ENCODE data around the gene TNIK.

DNA sequence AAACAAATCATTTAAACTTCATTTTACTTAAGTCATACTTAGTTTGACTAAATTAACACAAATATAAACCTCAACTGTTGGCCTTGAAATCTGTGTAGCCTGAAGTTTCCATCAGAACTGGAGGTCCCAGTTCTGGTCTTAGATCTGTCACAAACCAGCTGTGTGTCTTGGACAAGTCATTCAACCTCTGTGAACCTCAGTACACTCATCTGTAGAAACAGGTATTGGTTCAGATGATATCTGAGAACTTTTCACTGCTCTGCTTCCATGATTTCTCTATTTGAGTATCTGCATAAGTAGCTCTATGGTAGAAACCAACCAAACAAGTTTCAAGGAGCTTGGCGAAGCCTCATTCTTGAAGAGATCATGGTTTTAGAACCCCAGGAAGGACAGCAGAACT, 373.3 kb downstream of the TNIK start:
- TF ChIP-seq, protein P1, sequence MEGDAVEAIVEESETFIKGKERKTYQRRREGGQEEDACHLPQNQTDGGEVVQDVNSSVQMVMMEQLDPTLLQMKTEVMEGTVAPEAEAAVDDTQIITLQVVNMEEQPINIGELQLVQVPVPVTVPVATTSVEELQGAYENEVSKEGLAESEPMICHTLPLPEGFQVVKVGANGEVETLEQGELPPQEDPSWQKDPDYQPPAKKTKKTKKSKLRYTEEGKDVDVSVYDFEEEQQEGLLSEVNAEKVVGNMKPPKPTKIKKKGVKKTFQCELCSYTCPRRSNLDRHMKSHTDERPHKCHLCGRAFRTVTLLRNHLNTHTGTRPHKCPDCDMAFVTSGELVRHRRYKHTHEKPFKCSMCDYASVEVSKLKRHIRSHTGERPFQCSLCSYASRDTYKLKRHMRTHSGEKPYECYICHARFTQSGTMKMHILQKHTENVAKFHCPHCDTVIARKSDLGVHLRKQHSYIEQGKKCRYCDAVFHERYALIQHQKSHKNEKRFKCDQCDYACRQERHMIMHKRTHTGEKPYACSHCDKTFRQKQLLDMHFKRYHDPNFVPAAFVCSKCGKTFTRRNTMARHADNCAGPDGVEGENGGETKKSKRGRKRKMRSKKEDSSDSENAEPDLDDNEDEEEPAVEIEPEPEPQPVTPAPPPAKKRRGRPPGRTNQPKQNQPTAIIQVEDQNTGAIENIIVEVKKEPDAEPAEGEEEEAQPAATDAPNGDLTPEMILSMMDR (conservative IDR thresholded peaks at IDR 0.05; ENCODE audit: low read depth, low read length) = no peak
- no peak for TF ChIP-seq EZH2 (IDR thresholded peaks at IDR 0.05; ENCODE audit: low read length, unreplicated experiment)
